ENCODE measurements around the gene EMB. TPM values are rescaled to one million over a fixed set of nuclear protein-coding genes. Genes with fewer than 3 reads are reported as not detected.
"Not testable (repeated sequence)": the region's sequence is repeated elsewhere in the genome, so short reads cannot be mapped to it uniquely, and the experiment has no call there.

EMB gene
- not detected in 2 replicates for total RNA-seq (2014; rRNA removed; shearing (Covaris generic))

GRCh38 chr5:50440651-50441492 is at the start of gene EMB:
Gene EMB (minus strand): TSS chr5:50441288. CDS start chr5:50441151, 137 bp downstream.
- DNase-seq (ENCODE audit: low spot score), result no peak

- DNase-seq (ENCODE audit: low spot score), result not testable (repeated sequence)
These were observed 48.4 kb upstream of the EMB start for GRCh38 chr5:50489491-50489890.

- DNase-seq (ENCODE audit: low spot score), result not testable (repeated sequence)
These were observed 37.7 kb upstream of the EMB start for GRCh38 chr5:50478790-50479189.

GRCh38 chr5:50476549-50476948 is 35.5 kb upstream of the EMB start:
- DNase-seq (ENCODE audit: low spot score), result no peak

GRCh38 chr5:50465015-50465414 is 23.9 kb upstream of the EMB start:
- DNase-seq (ENCODE audit: low spot score), result not testable (repeated sequence)

GRCh38 chr5:50463726-50464125 is 22.6 kb upstream of the EMB start:
- DNase-seq (ENCODE audit: low spot score), result no peak

- no peak for DNase-seq (ENCODE audit: low spot score)
These were observed 22.0 kb upstream of the EMB start for GRCh38 chr5:50463047-50463446.

- not testable (repeated sequence) for DNase-seq (ENCODE audit: low spot score)
These were observed 21.5 kb upstream of the EMB start for GRCh38 chr5:50462579-50462978.

GRCh38 chr5:50458372-50458771 is 17.3 kb upstream of the EMB start:
- DNase-seq (ENCODE audit: low spot score), result not testable (repeated sequence)

GRCh38 chr5:50449241-50449640 is 8.2 kb upstream of the EMB start:
- DNase-seq (ENCODE audit: low spot score), result not testable (repeated sequence)

GRCh38 chr5:50447941-50448340 is 6.9 kb upstream of the EMB start:
- DNase-seq (ENCODE audit: low spot score), result no peak

- no peak for DNase-seq (ENCODE audit: low spot score)
These were observed 6.1 kb upstream of the EMB start for GRCh38 chr5:50447228-50447627.

GRCh38 chr5:50445296-50445949 is 4.3 kb upstream of the EMB start:
- no peak for DNase-seq (ENCODE audit: low spot score)

- DNase-seq (ENCODE audit: low spot score), result not testable (repeated sequence)
These were observed 1.8 kb upstream of the EMB start for GRCh38 chr5:50442559-50443539.

GRCh38 chr5:50441493-50441955 is 436 bp upstream of the EMB start:
- DNase-seq (ENCODE audit: low spot score), result no peak

- DNase-seq (ENCODE audit: low spot score), result no peak
These were observed 1.9 kb downstream of the EMB start for GRCh38 chr5:50439221-50439620.

- DNase-seq (ENCODE audit: low spot score), result not testable (repeated sequence)
These were observed 3.0 kb downstream of the EMB start for GRCh38 chr5:50438060-50438459.

GRCh38 chr5:50435168-50435567 is 5.9 kb downstream of the EMB start:
- DNase-seq (ENCODE audit: low spot score), result no peak

GRCh38 chr5:50431133-50431904 is 9.8 kb downstream of the EMB start:
- DNase-seq (ENCODE audit: low spot score), result not testable (repeated sequence)

- DNase-seq (ENCODE audit: low spot score), result not testable (repeated sequence)
These were observed 17.8 kb downstream of the EMB start for GRCh38 chr5:50423100-50423799.

All from H4 (cell line).